OCI-LY3 (cell line): Measurements from ENCODE around the gene MYOT.

Experiments used
- EZH2phosphoT487 ChIP-seq: fragments of 200-600 bp; shearing (Covaris generic); IDR thresholded peaks from 2 replicates; pipeline ENCODE4 v1.6.1; 2018; ENCODE audit warnings: antibody characterized with exemption, mixed run types, low read depth
- TF ChIP-seq, protein P1 (sequence below): fragments of 200-600, 300-600 bp; sonication (generic); IDR thresholded peaks from 2 replicates; pipeline ENCODE4 v1.5.1; 2014; ENCODE audit warnings: antibody characterized with exemption, low read length, low read depth

DNA sequence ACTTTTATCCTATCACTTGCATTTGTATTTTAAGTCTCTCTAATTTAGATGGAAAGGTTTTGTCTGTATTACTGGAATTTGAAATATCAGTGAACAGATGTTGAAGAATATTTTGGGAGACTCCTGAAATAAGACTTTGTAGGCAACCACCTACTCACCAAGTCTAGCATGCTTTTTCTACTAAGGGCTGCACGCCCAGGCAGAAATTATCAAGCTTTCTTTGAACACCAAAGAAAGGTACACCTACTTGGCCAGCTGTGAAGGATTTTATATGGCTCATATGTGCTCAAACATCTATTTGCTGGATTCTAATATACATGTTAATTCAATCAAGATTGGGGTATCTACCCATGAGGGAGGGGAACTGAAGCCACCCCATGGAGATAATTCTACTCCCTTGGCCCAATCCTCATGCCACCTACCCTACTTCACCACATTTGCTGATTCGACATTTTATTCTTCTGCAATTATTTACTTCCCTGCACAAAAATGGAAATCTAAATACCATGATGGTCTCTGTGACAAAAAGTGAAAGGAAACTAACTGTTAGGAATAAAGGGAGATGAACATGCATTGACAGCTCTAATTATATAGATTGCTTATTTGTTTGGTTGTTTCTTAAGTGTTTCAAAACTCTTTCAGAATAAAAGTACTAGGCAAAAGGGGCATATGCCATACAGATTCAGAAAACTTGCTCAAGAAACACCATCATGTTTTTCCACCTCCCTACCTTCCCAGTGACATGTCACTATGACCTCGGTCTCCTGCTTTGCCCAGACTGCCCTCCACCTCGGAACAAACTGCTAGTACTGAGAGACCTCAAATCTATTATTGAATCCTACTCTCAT, 895 bp upstream of the MYOT start:
- TF ChIP-seq, protein P1, sequence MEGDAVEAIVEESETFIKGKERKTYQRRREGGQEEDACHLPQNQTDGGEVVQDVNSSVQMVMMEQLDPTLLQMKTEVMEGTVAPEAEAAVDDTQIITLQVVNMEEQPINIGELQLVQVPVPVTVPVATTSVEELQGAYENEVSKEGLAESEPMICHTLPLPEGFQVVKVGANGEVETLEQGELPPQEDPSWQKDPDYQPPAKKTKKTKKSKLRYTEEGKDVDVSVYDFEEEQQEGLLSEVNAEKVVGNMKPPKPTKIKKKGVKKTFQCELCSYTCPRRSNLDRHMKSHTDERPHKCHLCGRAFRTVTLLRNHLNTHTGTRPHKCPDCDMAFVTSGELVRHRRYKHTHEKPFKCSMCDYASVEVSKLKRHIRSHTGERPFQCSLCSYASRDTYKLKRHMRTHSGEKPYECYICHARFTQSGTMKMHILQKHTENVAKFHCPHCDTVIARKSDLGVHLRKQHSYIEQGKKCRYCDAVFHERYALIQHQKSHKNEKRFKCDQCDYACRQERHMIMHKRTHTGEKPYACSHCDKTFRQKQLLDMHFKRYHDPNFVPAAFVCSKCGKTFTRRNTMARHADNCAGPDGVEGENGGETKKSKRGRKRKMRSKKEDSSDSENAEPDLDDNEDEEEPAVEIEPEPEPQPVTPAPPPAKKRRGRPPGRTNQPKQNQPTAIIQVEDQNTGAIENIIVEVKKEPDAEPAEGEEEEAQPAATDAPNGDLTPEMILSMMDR = no peak
- no peak for TF ChIP-seq EZH2phosphoT487
